ENCODE measurements around the gene RALGAPA2.
A peak's percentile ranks its signal among the peaks of the same experiment; 100 is the strongest.

Gene RALGAPA2

GRCh38 chr20:20683020-20683419 is 29.4 kb downstream of the RALGAPA2 start:
- DNase-seq: no peak

- no peak for DNase-seq
These were observed 31.4 kb downstream of the RALGAPA2 start for GRCh38 chr20:20680991-20681508.

DNA sequence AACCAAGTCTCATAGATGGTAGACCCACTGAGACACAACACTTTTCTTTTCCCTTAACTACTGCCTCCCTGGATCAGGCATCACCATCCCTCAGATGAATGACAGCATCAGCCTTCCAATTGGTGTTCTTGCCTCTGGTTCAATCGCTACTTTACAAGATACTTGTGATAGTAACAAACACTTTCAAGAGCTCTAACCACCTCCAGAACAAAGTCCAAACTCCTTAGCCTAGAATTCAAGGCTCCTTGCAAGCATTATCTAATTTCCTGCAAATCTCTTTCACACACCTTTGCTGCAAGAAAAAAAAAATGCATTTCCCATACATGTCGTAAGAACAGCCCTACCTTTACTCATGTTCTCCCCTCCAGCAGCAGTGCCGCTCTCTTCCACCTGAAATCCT is 33.1 kb downstream of the RALGAPA2 start:
- no peak for DNase-seq

GRCh38 chr20:20677186-20677585 is 35.3 kb downstream of the RALGAPA2 start:
- no peak for DNase-seq

DNA sequence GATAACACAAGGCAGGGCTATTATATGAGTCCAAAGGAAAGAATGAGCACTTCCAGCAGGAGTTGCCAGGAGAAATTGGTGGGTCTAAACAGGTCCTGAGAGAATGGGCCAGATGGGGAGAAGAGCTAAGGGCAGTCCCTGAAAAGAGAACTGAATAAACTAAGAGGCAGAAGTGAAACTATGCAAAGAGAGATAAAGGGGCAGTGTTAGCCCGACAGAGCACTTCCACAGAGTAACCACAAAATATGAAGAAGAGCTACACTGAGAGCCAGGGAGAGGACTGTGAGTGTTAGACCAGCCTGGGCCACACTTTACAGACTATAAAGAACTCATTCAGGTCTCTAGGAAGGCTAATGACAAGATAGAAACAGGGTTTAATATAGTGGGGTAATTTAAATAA is 43.8 kb downstream of the RALGAPA2 start:
- peak; percentile 57 for DNase-seq

DNA sequence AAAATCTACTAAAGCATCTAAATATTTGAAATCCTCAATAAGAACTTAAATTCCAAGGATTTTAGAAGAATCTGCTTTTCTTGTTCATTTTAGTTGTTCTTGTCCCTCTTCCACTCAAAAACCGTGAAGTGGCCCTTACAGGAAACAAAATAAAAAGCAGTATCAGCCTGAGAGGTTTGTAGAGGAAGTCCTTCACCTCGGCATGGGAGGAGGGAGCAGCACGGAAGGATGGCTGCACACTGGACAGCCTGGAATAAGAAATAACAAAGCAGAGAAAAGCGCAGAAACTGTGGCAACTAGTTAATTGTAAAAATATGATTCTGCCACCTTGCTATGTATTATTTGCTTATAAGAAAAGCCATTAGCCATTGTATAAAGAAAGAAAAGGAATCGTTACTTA is 46.1 kb downstream of the RALGAPA2 start:
- no peak for DNase-seq

- no peak for DNase-seq
These were observed 46.7 kb downstream of the RALGAPA2 start for GRCh38 chr20:20665606-20666332.

DNA sequence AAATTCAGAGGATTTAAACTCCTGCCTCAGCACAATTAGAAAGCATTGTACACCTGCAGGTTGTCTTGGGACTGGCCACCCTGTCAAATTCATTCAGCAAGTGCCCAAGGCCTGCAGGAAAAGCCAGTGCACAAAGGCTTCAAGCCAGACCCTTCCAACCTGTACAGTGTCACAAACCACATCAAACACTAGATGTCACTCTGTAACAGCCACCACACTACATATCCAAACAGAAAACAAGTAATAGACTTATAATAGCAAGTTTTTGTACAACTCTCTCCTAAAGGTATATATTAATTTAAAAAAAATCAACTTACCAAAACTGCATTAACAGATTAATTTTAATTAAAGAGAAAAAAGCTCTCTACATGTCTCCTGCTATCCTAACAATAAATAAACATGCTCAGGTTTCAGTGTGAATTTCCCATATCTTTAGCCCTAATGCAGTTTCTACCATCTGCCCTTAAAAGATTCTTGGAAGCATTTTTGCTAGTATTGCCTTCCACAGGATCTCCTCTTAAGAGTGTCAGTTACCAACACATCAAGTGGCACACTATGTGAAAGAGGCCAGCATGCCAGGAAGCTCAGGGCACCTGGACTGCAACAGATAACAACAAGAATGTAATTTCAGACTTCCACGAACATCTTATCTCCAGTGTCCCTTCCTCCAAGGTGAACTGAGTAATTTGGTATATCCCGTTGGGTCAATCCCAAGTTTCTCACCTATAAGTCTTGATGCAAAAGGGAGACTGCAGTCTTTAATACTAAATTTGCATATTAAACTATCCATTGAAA is 47.5 kb downstream of the RALGAPA2 start:
- peak; percentile 33 for DNase-seq

DNA sequence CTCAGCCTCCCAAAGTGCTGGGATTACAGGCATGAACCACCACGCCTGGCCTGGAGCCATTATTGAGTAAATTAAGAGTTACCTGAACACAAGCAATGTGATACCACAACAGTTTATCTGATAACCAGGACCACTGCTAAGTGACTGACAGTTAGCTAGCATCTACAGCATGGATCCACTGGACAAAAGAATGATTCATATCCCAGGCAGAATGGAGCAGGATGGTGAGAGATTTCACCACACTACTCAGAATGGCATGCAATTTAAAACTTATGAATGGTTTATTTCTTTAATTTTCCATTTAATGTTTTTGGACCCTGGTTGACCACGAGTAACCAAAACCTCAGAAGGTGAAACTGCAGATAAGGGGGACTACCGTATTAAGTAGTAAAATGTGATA is 48.6 kb downstream of the RALGAPA2 start:
- DNase-seq: no peak

DNA sequence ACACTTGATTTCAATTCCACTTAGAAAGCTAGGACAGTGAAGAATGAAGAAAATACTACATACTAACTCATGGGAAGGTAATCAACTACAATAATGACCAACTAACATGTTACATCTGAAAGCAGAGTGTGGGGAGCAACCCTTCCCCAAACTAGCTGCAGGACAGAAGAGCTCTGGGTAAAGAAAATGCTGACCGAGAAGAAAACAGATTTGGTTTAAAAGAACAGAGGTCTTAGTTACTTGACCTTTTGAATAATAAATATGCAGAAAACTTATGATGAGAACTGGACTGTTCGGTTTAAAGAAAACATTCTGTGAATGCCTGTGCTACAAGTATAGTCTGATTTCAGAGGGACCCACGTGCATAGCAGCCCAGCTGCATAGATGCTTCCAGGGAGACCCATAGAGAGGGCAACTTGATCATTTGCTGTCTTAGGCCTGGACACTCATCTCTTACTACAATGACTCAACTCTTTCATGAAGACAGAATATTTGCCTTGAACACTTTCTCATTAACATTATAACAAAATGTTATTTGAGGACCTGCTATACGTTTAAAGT is 53.5 kb downstream of the RALGAPA2 start:
- no peak for DNase-seq

DNA sequence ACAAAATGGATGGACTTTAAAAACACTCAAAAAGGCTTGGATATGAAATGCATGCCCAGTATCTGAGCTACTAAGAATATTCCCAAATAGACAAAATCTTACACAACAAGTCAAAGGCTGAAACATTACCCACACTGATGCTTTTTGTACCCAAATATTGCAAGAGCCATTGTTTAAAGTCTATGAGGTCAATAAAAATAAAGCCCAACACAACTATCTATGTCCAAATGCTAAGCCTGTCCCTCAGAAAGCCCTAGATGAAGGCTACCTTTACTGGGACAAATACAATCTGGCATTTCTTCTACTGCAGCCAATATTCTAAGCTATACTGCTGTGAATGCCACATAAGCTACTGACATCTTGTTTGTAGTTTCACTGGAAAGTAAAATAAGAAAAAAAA is 54.3 kb downstream of the RALGAPA2 start:
- DNase-seq: no peak

DNA sequence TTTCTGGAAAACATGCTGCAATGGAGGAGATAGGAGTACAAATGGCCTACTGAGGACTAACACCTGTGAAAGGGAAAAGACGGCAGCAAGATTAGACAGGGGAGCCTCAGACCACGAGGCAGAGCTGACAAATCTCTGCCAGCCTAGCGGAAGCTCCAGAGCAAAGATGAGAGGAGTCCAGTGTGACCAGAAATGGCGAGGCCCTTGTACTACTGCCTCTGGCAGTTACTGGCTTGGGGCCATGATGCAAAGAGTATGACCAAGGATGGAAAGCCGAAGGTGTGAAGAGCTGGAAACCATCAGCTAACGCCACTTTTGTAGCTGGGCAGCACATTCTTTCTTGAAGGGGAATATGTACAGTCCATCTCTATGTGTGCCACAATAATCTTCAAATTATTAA is 55.4 kb downstream of the RALGAPA2 start:
- no peak for DNase-seq

GRCh38 chr20:20655883-20656282 is 56.6 kb downstream of the RALGAPA2 start:
- no peak for DNase-seq

GRCh38 chr20:20649945-20650344 is 62.5 kb downstream of the RALGAPA2 start:
- no peak for DNase-seq

- no peak for DNase-seq
These were observed 68.5 kb downstream of the RALGAPA2 start for GRCh38 chr20:20643927-20644326.

- no peak for DNase-seq
These were observed 70.7 kb downstream of the RALGAPA2 start for GRCh38 chr20:20641783-20642182.

DNA sequence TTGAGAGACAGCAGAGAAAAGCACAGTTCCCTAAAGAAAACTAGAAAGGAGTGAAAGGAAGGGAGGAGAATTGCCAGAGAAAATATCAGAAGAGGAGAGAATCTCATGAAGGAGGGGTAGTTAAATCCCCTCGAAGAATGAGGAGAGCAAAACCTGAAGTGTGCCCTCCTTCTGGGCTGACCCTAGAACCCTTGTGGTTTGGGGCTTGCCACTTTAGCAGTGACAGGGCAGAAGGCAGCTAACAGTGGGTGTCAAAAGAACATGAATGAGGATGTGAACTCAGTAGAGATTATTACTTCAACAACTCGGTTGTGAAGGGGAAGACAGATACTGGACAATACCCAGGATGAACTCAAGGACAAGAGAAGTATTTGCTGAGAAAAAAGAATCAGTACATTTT is 73.6 kb downstream of the RALGAPA2 start:
- DNase-seq: no peak

- no peak for DNase-seq
These were observed 74.3 kb downstream of the RALGAPA2 start for GRCh38 chr20:20637998-20638725.

DNA sequence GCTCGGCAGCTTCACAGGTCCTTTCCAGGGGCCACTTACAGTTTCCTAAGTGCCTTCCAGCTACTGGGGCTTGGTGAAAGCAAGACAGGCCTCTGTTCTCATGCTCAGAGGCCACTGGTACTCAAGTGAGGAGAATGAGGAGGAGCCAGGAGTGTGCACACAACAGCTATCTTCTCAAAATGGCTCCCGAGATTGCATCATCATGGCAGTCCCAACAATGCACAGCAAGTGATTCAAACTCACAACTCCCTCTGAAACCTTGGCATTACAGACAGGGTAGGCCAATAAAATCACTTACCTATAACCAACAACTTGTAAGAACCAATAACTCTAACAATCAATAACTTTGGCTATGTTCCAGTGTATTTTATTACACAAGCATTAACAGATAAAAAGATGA is 77.4 kb downstream of the RALGAPA2 start:
- no peak for DNase-seq

DNA sequence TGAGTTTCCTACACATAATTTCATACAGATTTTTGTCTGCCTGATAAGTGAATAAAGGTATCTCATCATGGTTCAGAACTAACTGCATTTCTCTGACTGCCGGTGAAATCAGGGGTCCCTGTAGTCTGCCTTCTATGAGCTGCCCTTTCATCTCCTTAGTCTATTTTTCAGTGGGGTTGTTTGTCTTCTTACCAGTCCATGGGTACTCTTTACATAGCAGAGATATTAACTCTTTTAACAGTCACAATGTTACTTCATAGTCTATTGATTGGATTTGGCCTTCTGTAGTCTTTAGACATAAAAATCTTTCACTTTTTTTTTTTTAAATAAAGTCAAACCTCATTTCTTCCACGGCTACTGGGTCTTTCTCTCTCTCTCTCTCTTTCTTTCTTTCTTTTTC is 79.8 kb downstream of the RALGAPA2 start:
- DNase-seq: no peak

DNA sequence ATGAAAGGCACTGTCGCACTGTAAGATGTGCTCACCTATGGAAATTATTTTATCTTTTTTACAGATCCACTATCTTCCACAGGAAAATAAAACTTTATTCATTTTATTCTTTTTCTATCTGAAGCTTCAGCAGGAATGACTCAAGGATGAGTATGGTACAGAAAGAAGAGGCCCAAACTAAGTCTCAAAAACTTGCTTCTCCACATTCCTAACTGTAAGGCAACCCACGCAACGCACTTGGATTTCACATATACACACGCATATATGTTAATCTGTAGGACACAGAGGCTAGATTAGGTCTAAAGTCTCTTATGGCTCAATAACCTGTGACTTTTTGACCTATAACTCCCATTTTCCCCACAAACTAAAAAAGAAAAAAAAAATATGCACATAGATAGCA is 81.9 kb downstream of the RALGAPA2 start:
- DNase-seq: no peak

- DNase-seq: no peak
These were observed 82.8 kb downstream of the RALGAPA2 start for GRCh38 chr20:20629556-20630188.

DNA sequence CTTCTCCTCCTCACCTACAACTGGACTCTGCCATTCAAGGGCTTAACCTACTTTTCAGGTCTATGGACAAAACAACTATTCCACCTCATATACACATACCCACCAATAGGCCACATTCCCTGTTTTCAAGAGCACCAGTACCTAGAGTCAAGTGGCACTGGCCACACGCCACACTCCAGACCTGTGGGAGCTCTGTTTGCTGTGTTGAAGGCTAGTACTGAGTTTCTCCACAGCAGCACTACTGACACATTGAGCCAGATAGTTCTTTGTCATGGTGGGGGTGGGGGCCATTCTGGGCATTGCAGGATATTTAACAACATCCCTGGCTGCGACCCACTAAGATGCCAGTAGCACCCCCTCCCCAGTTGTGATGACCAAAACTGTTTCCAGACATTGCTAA is 84.1 kb downstream of the RALGAPA2 start:
- DNase-seq: no peak

Data from midbrain (tissue), 1 donor.